AG09319 (cell line): ENCODE data around the gene DBI.
"Not testable (repeated sequence)": the region's sequence is repeated elsewhere in the genome, so short reads cannot be mapped to it uniquely, and the experiment has no call there.

Experiments
- DNase-seq: peaks from one replicate; pipeline ENCODE4 v3.0.0-alpha.2; 2010; ENCODE audit warnings: low read depth; ENCODE audit errors: extremely low read depth
- TF ChIP-seq, protein P1 (sequence below): IDR thresholded peaks from 2 replicates; pipeline ENCODE4 v1.5.1; 2011; ENCODE audit warnings: low read depth, mild to moderate bottlenecking, inconsistent platforms, low read length, moderate library complexity

DBI gene

GRCh38 chr2:119364798-119365197 is 2.0 kb upstream of the DBI start:
- no peak for DNase-seq

GRCh38 chr2:119365436-119365835 is 1.3 kb upstream of the DBI start:
- DNase-seq: no peak
- TF ChIP-seq, protein P1, sequence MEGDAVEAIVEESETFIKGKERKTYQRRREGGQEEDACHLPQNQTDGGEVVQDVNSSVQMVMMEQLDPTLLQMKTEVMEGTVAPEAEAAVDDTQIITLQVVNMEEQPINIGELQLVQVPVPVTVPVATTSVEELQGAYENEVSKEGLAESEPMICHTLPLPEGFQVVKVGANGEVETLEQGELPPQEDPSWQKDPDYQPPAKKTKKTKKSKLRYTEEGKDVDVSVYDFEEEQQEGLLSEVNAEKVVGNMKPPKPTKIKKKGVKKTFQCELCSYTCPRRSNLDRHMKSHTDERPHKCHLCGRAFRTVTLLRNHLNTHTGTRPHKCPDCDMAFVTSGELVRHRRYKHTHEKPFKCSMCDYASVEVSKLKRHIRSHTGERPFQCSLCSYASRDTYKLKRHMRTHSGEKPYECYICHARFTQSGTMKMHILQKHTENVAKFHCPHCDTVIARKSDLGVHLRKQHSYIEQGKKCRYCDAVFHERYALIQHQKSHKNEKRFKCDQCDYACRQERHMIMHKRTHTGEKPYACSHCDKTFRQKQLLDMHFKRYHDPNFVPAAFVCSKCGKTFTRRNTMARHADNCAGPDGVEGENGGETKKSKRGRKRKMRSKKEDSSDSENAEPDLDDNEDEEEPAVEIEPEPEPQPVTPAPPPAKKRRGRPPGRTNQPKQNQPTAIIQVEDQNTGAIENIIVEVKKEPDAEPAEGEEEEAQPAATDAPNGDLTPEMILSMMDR: no peak

More at GRCh38 chr2:119364798-119365197, 2.0 kb upstream of the DBI start:
- TF ChIP-seq, protein P1: no peak

- no peak for DNase-seq
- TF ChIP-seq, protein P1: no peak
Measured at GRCh38 chr2:119366161-119366648, 572 bp upstream of the DBI start.

DNA sequence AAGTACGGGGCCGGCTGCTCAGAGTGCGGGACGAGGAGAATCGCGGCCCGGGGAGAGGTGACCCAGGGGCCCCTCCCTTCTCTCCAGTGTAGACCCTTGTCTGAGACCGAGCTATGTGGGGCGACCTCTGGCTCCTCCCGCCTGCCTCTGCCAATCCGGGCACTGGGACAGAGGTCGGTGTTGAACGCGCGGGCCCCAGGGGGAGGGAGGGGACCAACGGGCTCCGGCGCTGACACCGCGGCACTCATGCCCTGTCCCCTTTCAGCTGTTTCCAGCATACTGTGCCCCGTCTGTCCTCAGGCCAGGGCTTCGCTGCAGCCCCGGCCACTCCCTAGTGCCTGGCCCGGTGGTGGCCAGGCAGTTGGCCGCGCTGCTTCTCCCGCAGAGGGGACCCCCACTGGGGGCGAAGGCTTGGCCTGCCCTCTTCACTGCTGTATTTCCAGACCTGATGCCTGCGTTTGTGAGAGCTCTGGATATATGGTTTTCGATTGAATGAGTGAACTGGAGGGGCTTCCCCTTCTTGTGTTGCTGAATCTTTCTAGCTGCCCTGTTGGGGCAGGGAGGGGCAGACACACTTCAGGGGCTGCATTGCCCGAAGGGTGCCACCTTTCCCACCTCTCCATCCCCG is 809 bp downstream of the DBI start:
- DNase-seq: no peak
- TF ChIP-seq, protein P1: no peak

DNA sequence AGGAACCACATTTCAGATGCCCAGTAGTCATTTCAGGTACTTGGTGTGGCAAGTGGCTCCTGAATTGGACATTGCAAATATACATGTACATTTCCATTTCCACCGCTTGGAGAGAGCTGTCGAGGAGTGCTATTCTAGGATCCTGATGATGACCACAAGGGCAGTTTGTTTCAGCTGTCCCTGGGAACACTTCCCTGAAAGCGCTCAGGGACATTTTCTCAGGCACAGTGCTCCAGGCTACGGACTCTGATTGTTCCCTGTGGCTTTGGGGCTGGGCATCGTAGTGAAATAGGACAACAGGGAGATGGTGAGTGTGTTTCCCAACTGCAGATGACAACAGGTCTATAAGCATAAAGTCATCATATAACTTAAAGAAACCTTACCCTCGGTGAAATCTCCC is 3.1 kb downstream of the DBI start:
- TF ChIP-seq, protein P1: no peak
- DNase-seq: no peak

DNA sequence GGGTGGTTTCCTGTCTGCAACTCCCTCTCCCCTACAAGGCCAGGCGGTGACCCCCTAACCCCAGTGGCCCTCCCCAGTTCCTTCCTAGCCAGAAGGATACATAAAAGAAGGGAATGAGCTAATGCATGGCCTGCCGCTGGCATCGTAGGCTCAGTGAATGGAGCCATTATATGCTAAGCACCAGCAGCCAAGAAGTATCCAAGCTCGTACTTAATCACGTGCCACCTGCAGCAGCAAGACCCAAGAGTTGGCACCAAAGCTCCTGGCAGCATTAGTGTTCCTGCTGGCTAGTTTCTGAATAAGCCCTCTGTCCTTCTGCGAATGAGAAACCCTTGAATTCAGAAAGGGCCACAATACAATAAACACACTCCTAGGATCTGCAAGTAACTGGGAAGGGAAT is 4.3 kb downstream of the DBI start:
- TF ChIP-seq, protein P1: no peak

DNA sequence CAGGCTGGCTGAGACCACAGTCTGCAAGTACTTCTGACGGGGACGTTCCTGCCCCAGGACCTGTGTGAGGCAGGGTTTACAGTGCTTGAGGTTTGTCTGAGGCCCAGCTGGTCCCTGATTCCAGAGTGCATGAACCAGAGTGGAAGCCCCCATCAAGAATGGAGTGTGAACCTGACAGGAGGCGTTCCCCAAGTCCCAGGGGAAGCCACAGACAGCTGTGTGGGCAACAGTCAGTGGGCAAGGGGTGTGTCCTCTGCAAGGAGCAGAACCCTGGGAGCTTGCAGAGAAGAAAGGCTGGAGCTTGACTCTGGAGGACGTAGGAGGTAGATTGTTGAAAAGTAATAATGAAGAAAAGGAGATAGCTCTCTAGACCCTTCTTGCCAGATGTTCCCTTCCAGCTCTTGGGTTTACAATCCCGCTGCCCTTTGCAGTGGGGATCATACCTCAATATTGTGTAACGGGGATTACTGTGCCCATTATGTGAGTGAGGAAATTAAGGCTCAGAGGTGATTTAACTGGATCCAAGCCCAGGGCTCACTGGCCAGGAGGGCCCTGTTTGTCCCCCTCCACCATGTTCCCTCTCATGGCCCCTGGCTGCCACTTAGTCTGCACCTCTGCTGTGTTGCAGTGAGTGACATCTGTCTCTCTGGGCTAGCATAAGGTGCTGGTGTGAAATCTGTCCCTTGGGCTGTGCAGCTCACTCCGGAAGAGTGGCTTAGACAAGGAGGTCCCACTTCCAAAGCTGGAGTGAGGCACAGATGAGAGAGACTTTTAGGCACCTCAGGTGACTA is 6.2 kb downstream of the DBI start:
- TF ChIP-seq, protein P1: no peak
- no peak for DNase-seq

More for the DNA sequence above, 4.3 kb downstream of the DBI start:
- DNase-seq: no peak

DNA sequence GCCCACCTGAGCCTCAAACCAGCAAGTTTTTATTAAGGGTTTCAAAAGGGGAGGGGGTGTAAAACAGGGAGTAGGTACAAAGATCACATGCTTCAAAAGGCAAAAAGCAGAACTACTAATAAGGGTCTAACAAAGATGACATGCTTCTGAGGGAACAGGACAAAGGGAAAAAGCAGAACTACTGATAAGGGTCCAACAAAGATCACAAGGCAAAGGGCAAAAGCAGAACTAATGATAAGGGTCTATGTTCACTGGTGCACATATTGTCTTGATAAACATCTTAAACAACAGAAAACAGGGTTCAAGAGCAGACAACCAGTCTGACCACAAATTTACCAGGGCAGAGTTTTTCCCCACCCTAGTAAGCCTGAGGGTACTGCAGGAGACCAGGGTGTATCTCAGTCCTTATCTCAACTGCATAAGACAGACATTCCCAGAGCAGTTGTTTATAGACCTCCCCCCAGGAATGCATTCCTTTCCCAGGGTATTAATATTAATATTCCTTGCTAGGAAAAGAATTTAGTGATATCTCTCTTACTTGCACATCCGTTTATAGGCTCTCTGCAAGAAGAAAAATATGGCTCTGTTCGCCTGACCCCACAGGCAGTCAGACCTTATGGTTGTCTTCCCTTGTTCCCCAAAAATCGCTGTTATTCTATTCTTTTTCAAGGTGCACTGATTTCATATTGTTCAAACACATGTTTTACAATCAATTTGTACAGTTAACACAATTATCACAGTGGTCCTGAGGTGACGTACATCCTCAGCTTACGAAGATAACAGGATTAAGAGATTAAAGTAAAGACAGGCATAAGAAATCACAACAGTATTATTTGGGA is 7.3 kb downstream of the DBI start:
- DNase-seq: not testable (repeated sequence)

DNA sequence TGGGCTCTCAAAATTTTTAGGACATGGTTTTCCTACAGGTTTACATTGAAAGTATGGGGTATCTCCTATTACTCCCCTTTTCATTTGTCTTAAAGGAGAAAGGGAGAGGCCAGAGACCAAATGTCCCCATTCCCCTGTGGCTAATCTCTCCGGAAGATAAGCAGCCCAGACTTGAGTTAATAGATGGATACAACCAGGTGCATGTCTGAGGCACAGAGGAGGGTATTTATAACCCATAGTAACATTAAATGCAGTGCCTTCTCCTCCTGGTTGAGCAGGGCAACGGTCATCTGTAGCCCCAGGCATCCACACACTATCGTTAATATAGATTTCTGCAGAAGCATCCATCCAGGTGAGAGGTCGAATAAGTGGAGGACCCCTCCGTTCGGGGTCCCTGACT is 9.6 kb downstream of the DBI start:
- not testable (repeated sequence) for DNase-seq
